Measurements from ENCODE around the gene DHPS.
A peak's percentile ranks its signal among the peaks of the same experiment; 100 is the strongest.

DHPS gene

DNA sequence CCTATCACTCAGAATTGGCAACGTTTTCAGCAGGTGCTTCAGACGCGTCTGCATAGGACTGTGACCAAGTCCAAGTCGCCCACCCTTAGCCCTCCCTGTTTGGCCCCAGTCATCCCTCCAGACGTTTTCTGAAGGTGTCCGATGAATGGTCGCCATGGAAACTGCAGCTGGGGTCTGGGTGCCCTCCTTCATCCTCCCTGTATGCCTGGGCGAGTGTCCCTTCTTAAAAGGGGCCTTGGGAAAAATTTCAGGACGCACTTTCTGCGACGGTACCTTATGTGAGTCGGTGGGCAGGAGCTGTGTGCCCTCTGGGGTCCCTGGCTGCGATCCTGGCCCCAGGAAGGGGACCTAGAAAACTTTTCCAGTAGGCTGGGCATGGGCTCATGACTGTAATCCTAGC, 40.2 kb downstream of the DHPS start:
- no peak for DNase-seq (ENCODE audit: low read depth in 1 of 2, low spot score in 1 of 2)
- Histone ChIP-seq H3K27ac (replicated peaks) (no peak overlapping the region), H3K27me3 (ENCODE audit: insufficient read depth, poor library complexity, severe bottlenecking) (no peaks in the 10 kb centered on the region), H3K4me3 (replicated peaks; ENCODE audit: insufficient read depth, low read length) (no peak overlapping the region)
- no peak for TF ChIP-seq SPI1 (IDR thresholded peaks at IDR 0.05; ENCODE audit: borderline replicate concordance, low read depth)
- TF ChIP-seq GABPA (IDR thresholded peaks at IDR 0.05; ENCODE audit: low read depth) = no peak
- TF ChIP-seq, protein P1, sequence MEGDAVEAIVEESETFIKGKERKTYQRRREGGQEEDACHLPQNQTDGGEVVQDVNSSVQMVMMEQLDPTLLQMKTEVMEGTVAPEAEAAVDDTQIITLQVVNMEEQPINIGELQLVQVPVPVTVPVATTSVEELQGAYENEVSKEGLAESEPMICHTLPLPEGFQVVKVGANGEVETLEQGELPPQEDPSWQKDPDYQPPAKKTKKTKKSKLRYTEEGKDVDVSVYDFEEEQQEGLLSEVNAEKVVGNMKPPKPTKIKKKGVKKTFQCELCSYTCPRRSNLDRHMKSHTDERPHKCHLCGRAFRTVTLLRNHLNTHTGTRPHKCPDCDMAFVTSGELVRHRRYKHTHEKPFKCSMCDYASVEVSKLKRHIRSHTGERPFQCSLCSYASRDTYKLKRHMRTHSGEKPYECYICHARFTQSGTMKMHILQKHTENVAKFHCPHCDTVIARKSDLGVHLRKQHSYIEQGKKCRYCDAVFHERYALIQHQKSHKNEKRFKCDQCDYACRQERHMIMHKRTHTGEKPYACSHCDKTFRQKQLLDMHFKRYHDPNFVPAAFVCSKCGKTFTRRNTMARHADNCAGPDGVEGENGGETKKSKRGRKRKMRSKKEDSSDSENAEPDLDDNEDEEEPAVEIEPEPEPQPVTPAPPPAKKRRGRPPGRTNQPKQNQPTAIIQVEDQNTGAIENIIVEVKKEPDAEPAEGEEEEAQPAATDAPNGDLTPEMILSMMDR (IDR thresholded peaks at IDR 0.05; ENCODE audit: insufficient read depth, low read length) = no peak
- no peak for TF ChIP-seq POLR2AphosphoS5 (IDR thresholded peaks at IDR 0.05; ENCODE audit: low read depth)
- TF ChIP-seq, protein P2, sequence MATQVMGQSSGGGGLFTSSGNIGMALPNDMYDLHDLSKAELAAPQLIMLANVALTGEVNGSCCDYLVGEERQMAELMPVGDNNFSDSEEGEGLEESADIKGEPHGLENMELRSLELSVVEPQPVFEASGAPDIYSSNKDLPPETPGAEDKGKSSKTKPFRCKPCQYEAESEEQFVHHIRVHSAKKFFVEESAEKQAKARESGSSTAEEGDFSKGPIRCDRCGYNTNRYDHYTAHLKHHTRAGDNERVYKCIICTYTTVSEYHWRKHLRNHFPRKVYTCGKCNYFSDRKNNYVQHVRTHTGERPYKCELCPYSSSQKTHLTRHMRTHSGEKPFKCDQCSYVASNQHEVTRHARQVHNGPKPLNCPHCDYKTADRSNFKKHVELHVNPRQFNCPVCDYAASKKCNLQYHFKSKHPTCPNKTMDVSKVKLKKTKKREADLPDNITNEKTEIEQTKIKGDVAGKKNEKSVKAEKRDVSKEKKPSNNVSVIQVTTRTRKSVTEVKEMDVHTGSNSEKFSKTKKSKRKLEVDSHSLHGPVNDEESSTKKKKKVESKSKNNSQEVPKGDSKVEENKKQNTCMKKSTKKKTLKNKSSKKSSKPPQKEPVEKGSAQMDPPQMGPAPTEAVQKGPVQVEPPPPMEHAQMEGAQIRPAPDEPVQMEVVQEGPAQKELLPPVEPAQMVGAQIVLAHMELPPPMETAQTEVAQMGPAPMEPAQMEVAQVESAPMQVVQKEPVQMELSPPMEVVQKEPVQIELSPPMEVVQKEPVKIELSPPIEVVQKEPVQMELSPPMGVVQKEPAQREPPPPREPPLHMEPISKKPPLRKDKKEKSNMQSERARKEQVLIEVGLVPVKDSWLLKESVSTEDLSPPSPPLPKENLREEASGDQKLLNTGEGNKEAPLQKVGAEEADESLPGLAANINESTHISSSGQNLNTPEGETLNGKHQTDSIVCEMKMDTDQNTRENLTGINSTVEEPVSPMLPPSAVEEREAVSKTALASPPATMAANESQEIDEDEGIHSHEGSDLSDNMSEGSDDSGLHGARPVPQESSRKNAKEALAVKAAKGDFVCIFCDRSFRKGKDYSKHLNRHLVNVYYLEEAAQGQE (IDR thresholded peaks at IDR 0.05; ENCODE audit: insufficient replicate concordance, low read depth) = no peak

DNA sequence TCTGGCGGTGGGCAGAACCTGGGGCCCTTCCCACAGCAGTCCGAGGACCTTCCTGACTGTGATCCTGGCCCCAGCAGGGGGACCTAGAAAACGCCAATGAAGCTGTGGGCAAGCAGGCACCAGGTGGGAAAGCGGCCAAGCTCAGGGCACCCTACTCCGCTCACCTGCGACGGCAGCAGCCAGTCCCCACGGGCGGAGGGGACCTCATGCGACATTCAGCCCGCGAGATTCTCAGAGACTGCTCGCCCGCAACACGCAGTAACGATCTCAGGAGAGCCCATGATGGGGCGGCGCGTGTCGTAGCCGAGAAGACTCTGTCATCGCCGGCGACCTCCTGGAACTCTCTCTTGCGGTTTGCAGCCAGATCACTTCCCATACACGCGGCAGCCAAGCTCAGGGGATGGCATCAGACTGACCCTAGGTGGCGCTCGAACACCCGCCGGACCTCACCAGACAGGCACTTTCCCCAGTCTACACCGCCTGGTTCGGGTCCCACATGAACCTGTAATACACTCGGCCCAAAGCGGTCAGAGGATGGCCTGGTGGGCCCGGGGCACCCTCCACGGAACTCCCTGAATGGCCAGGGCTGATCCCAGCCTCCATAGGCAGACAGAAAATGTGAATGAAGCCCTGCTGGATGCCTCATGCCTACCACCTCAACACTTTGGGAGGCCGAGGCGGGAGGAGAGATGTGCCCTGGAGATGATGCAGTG, 41.6 kb downstream of the DHPS start:
- Histone ChIP-seq H3K27ac (replicated peaks) (no peak overlapping the region), H3K27me3 (ENCODE audit: insufficient read depth, poor library complexity, severe bottlenecking) (no peaks in the 10 kb centered on the region), H3K4me3 (replicated peaks; ENCODE audit: insufficient read depth, low read length) (no peak overlapping the region)
- no peak; the same call in 1 of the 2 replicates for TF ChIP-seq SPI1 (IDR thresholded peaks at IDR 0.05; ENCODE audit: borderline replicate concordance, low read depth)
- no peak; the same call in 1 of the 2 replicates for TF ChIP-seq POLR2AphosphoS5 (IDR thresholded peaks at IDR 0.05; ENCODE audit: low read depth)
- TF ChIP-seq GABPA (IDR thresholded peaks at IDR 0.05; ENCODE audit: low read depth) = no peak
- TF ChIP-seq, protein P1 (IDR thresholded peaks at IDR 0.05; ENCODE audit: insufficient read depth, low read length) = peak; percentile 75
- peak; percentile 59 to 91 for DNase-seq (ENCODE audit: low read depth in 1 of 2, low spot score in 1 of 2)

DNA sequence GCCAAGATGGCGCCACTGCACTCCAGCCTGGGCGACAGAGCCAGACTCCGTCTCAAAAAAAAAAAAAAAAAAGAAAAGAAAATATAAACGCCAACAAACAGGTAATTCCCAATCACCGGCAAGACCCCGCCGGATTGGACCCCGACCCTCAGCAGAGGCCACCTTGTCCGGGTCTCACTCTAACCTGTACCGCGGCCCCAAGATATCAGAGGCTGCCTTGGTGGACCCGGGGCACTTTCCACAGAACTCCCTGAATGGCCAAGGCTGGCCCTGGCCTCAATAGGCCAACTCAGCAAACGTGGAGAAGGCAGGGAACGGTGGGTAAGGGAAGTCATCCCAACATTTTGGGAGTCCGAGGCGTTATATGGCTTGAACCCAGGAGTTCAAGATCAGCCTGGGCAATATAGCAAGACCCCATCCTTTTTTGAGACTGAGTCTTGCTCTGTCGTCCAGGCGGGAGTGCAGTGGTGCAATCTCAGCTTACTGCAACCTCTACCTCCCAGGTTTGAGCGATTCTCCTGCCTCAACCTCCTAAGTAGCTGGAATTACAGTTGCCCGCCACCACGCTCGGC, 43.0 kb downstream of the DHPS start:
- Histone ChIP-seq H3K27ac (replicated peaks) (no peak overlapping the region), H3K27me3 (ENCODE audit: insufficient read depth, poor library complexity, severe bottlenecking) (no peaks in the 10 kb centered on the region), H3K4me3 (replicated peaks; ENCODE audit: insufficient read depth, low read length) (no peak overlapping the region)
- DNase-seq (ENCODE audit: low read depth in 1 of 2, low spot score in 1 of 2) = no peak
- no peak for TF ChIP-seq GABPA (IDR thresholded peaks at IDR 0.05; ENCODE audit: low read depth)
- TF ChIP-seq, protein P1 (IDR thresholded peaks at IDR 0.05; ENCODE audit: insufficient read depth, low read length) = no peak
- TF ChIP-seq, protein P2 (IDR thresholded peaks at IDR 0.05; ENCODE audit: insufficient replicate concordance, low read depth) = no peak
- no peak for TF ChIP-seq SPI1 (IDR thresholded peaks at IDR 0.05; ENCODE audit: borderline replicate concordance, low read depth)
- TF ChIP-seq POLR2AphosphoS5 (IDR thresholded peaks at IDR 0.05; ENCODE audit: low read depth) = no peak
